HepG2 (cell line): ENCODE data around the gene HIF1AN. TPM values are rescaled to one million over a fixed set of nuclear protein-coding genes. Genes with fewer than 3 reads are reported as not detected.

Source experiments
- ASH2L ChIP-seq: fragments of 300-600, 200-600 bp; sonication (generic); IDR thresholded peaks from 2 replicates; pipeline ENCODE4 v1.7.0; 2017; ENCODE audit warnings: low read depth, mild to moderate bottlenecking, moderate library complexity, mixed read lengths, low read length; ENCODE audit not compliant: insufficient read length
- BORCS8-MEF2B ChIP-seq: sonication (generic); formaldehyde crosslinking; IDR thresholded peaks from 2 replicates; pipeline ENCODE4 v1.8.0; 2022; ENCODE audit warnings: mild to moderate bottlenecking, missing genetic modification reagents
- CREB1 ChIP-seq, 2 experiments: fragments of 450-650 bp in 1 of 2; IDR thresholded peaks; 2 replicates each; pipeline ENCODE4 v1.6.1; 2016 to 2017; ENCODE audit warnings: control low read depth in 1 of 2, mild to moderate bottlenecking in 1 of 2, missing compliant biosample characterization in 1 of 2, missing genetic modification characterization in 1 of 2
- CREBL2 ChIP-seq: sonication (generic); formaldehyde crosslinking; IDR thresholded peaks from 2 replicates; pipeline ENCODE4 v1.8.1; 2023; ENCODE audit warnings: missing genetic modification reagents, mild to moderate bottlenecking, borderline replicate concordance
- DDIT3 ChIP-seq: sonication (generic); formaldehyde crosslinking; IDR thresholded peaks from 2 replicates; pipeline ENCODE4 v1.4.0; 2020; ENCODE audit warnings: mild to moderate bottlenecking, missing genetic modification reagents
- ETV6 ChIP-seq: sonication (generic); formaldehyde crosslinking; conservative IDR thresholded peaks from 2 replicates; pipeline ENCODE4 v1.4.0; 2020; ENCODE audit warnings: missing genetic modification reagents
- GMEB1 ChIP-seq: sonication (generic); formaldehyde crosslinking; IDR thresholded peaks from 2 replicates; pipeline ENCODE4 v1.5.1; 2020; ENCODE audit warnings: missing genetic modification reagents, mild to moderate bottlenecking, borderline replicate concordance
- JDP2 ChIP-seq: sonication (generic); formaldehyde crosslinking; IDR thresholded peaks from 2 replicates; pipeline ENCODE4 v1.8.1; 2022; ENCODE audit warnings: missing genetic modification reagents, borderline replicate concordance
- LBX2 ChIP-seq: sonication (generic); formaldehyde crosslinking; IDR thresholded peaks from 2 replicates; pipeline ENCODE4 v1.5.0; 2020; ENCODE audit warnings: missing genetic modification reagents, mild to moderate bottlenecking, borderline replicate concordance
- MTERF4 ChIP-seq: sonication (generic); formaldehyde crosslinking; IDR thresholded peaks from 2 replicates; pipeline ENCODE4 v1.8.0; 2023; ENCODE audit warnings: mild to moderate bottlenecking, missing genetic modification reagents
- MXD4 ChIP-seq: IDR thresholded peaks from 2 replicates; pipeline ENCODE4 v1.6.1; 2016; ENCODE audit warnings: mild to moderate bottlenecking, missing biosample characterization, missing genetic modification reagents
- NFYC ChIP-seq: IDR thresholded peaks from 2 replicates; pipeline ENCODE4 v1.6.1; 2016; ENCODE audit warnings: missing genetic modification reagents, missing compliant biosample characterization
- REXO4 ChIP-seq: sonication (generic); formaldehyde crosslinking; IDR thresholded peaks from 2 replicates; pipeline ENCODE4 v1.8.0; 2022; ENCODE audit warnings: missing genetic modification reagents, mild to moderate bottlenecking, borderline replicate concordance
- RFX1 ChIP-seq: fragments of 450-650 bp; IDR thresholded peaks from 2 replicates; pipeline ENCODE4 v1.6.1; 2017
- SMARCE1 ChIP-seq: fragments of 450-650 bp; IDR thresholded peaks from 2 replicates; pipeline ENCODE4 v1.6.1; 2017; ENCODE audit warnings: borderline replicate concordance
- TBX3 ChIP-seq: fragments of 450-650 bp; IDR thresholded peaks from 2 replicates; pipeline ENCODE4 v1.6.1; 2017; ENCODE audit warnings: antibody characterized with exemption, mild to moderate bottlenecking, inconsistent platforms, borderline replicate concordance
- THAP8 ChIP-seq: sonication (generic); formaldehyde crosslinking; IDR thresholded peaks from 2 replicates; pipeline ENCODE4 v1.5.1; 2020; ENCODE audit warnings: missing genetic modification reagents, mild to moderate bottlenecking, borderline replicate concordance
- TMF1 ChIP-seq: sonication (generic); formaldehyde crosslinking; IDR thresholded peaks from 2 replicates; pipeline ENCODE4 v1.8.1; 2022; ENCODE audit warnings: low read depth, missing genetic modification reagents
- TP53 ChIP-seq: sonication (generic); formaldehyde crosslinking; conservative IDR thresholded peaks from 2 replicates; pipeline ENCODE4 v1.4.0; 2020; ENCODE audit warnings: missing genetic modification reagents
- ZEB1 ChIP-seq: IDR thresholded peaks from 2 replicates; pipeline ENCODE4 v1.6.1; 2012; ENCODE audit warnings: mild to moderate bottlenecking, low read depth, inconsistent platforms; ENCODE audit not compliant: insufficient replicate concordance
- ZNF33A ChIP-seq: sonication (generic); formaldehyde crosslinking; IDR thresholded peaks from 2 replicates; pipeline ENCODE4 v1.5.1; 2020; ENCODE audit warnings: missing genetic modification reagents, mild to moderate bottlenecking, moderate library complexity, borderline replicate concordance
- ZNF704 ChIP-seq: sonication (generic); formaldehyde crosslinking; IDR thresholded peaks from 2 replicates; pipeline ENCODE4 v1.8.1; 2023; ENCODE audit warnings: mild to moderate bottlenecking, inconsistent platforms, moderate library complexity, missing genetic modification reagents, borderline replicate concordance
- ZNF724P ChIP-seq: sonication (generic); formaldehyde crosslinking; IDR thresholded peaks from 2 replicates; pipeline ENCODE4 v1.8.0; 2022; ENCODE audit warnings: missing genetic modification reagents, borderline replicate concordance
- ZNF777 ChIP-seq: sonication (generic); formaldehyde crosslinking; IDR thresholded peaks from 2 replicates; pipeline ENCODE4 v1.4.0; 2020; ENCODE audit warnings: missing genetic modification reagents
- polyA plus RNA-seq, 8 experiments: library from polyadenylated mRNA; depleted of rRNA in 3 of 8; stranded (reverse) in 7 of 8; unstranded in 1 of 8; fragments of >200 nt; fragmentation: Illumina TruSeq in 4 of 8; extraction: Trizol in 4 of 8; gene quantifications; 2 replicates each; pipeline versions ENCODE4 v1.2.1 to v1.2.3, GENCODE V29; 2011 to 2016; ENCODE audit warnings: low read depth in 4 of 8, missing spikeins in 1 of 8, mixed read lengths in 1 of 8; ENCODE audit not compliant: insufficient read depth in 1 of 8
- total RNA-seq, 5 experiments: library from RNA; depleted of rRNA; stranded (reverse); fragments of >200 nt; fragmentation: Illumina TruSeq; extraction: Trizol; gene quantifications; 2 replicates each; pipeline ENCODE4 v1.2.3, GENCODE V29; 2016; ENCODE audit warnings: low read depth in 1 of 5

HIF1AN gene
- total and polyA plus RNA-seq, 2 of the 13 experiments (the other 11 are each of a cell fraction or from before 2014, with no cell fraction given): 8.6 to 10.7 TPM

- no peak for TF ChIP-seq LBX2 (CRISPR knock-in tag)
- TF ChIP-seq THAP8 (CRISPR knock-in tag): no peak
- TF ChIP-seq CREBL2: no peak
- TF ChIP-seq RFX1: no peak
- TF ChIP-seq ZNF777 (CRISPR knock-in tag): no peak
- 0 out of 2 replicates have a peak, but pooled peaks have one; percentile 11 for TF ChIP-seq GMEB1 (CRISPR knock-in tag)
- no peak for TF ChIP-seq TBX3
- no peak for TF ChIP-seq BORCS8-MEF2B (CRISPR knock-in tag)
- TF ChIP-seq SMARCE1: no peak
- no peak for TF ChIP-seq ZNF704 (CRISPR knock-in tag)
- no peak for TF ChIP-seq MXD4 (CRISPR knock-in tag)
- no peak for TF ChIP-seq REXO4 (CRISPR knock-in tag)
- TF ChIP-seq ZEB1: no peak
- no peak for TF ChIP-seq MTERF4 (CRISPR knock-in tag)
- TF ChIP-seq DDIT3 (CRISPR knock-in tag): no peak
- no peak for TF ChIP-seq JDP2 (CRISPR knock-in tag)
- TF ChIP-seq TP53: no peak
- no peak for TF ChIP-seq CREB1 (IDR thresholded peaks at IDR 0.05)
- TF ChIP-seq CREB1 (CRISPR knock-in tag; IDR thresholded peaks at IDR 0.05): no peak
- TF ChIP-seq TMF1 (CRISPR knock-in tag): no peak
- no peak for TF ChIP-seq NFYC (CRISPR knock-in tag)
- no peak for TF ChIP-seq ZNF33A (CRISPR knock-in tag)
- TF ChIP-seq ZNF724P (CRISPR knock-in tag): no peak; the same call in 1 of the 2 replicates
- no peak for TF ChIP-seq ETV6 (CRISPR knock-in tag)
- no peak for TF ChIP-seq ASH2L
Measured at GRCh38 chr10:100562008-100562672, 26.4 kb downstream of the HIF1AN start (continued).
